Measurements from ENCODE around the gene TRIP12.
"Not testable (repeated sequence)": the region's sequence is repeated elsewhere in the genome, so short reads cannot be mapped to it uniquely, and the experiment has no call there.

The TRIP12 gene

GRCh38 chr2:229917793-229918192 is 4.0 kb downstream of the TRIP12 start:
- DNase-seq = no peak

GRCh38 chr2:229914171-229914570 is 7.6 kb downstream of the TRIP12 start:
- DNase-seq = no peak

- peak; percentile 59 for DNase-seq
Measured at GRCh38 chr2:229910832-229911412, 10.9 kb downstream of the TRIP12 start.

- no peak for DNase-seq
Measured at GRCh38 chr2:229910147-229910831, 11.5 kb downstream of the TRIP12 start.

GRCh38 chr2:229909090-229909489 is 12.7 kb downstream of the TRIP12 start:
- peak; percentile 36 for DNase-seq

- no peak for DNase-seq
Measured at GRCh38 chr2:229905601-229906000, 16.2 kb downstream of the TRIP12 start.

- no peak for DNase-seq
Measured at GRCh38 chr2:229903037-229903436, 18.8 kb downstream of the TRIP12 start.

- DNase-seq = peak; percentile 17
Measured at GRCh38 chr2:229901819-229902218, 20.0 kb downstream of the TRIP12 start.

GRCh38 chr2:229900514-229900913 is 21.3 kb downstream of the TRIP12 start:
- not testable (repeated sequence) for DNase-seq

- DNase-seq = no peak
Measured at GRCh38 chr2:229900012-229900411, 21.8 kb downstream of the TRIP12 start.

- DNase-seq = no peak
Measured at GRCh38 chr2:229899604-229900003, 22.2 kb downstream of the TRIP12 start.

GRCh38 chr2:229896857-229897256 is 25.0 kb downstream of the TRIP12 start:
- no peak for DNase-seq

GRCh38 chr2:229889023-229889422 is 32.8 kb downstream of the TRIP12 start:
- DNase-seq = no peak

GRCh38 chr2:229888031-229888430 is 33.8 kb downstream of the TRIP12 start:
- no peak for DNase-seq

- DNase-seq = no peak
Measured at GRCh38 chr2:229887441-229887840, 34.4 kb downstream of the TRIP12 start.

- no peak for DNase-seq
Measured at GRCh38 chr2:229884775-229885699, 36.8 kb downstream of the TRIP12 start.

GRCh38 chr2:229882583-229882982 is 39.2 kb downstream of the TRIP12 start:
- DNase-seq = no peak

GRCh38 chr2:229880892-229881586 is 40.8 kb downstream of the TRIP12 start:
- DNase-seq = no peak

- no peak for DNase-seq
Measured at GRCh38 chr2:229879191-229879950, 42.4 kb downstream of the TRIP12 start.

GRCh38 chr2:229875549-229875948 is 46.3 kb downstream of the TRIP12 start:
- DNase-seq = no peak

- no peak for DNase-seq
Measured at GRCh38 chr2:229874647-229875046, 47.2 kb downstream of the TRIP12 start.

- peak; percentile 39 for DNase-seq
Measured at GRCh38 chr2:229873123-229873581, 48.7 kb downstream of the TRIP12 start.

Data from hematopoietic multipotent progenitor cell treated with erythropoietin and hydrocortisone succinate and interleukin-3 and kit ligand, for 8 days (in vitro differentiated cells).